PC-3 (cell line): ENCODE measurements around the gene YKT6.

Experiments used
- EZH2 ChIP-seq: fragments of 300-600 bp; sonication (generic); IDR thresholded peaks from one replicate; pipeline ENCODE4 v1.6.1; 2017; ENCODE audit warnings: antibody characterized with exemption, mild to moderate bottlenecking, low read length; ENCODE audit not compliant: unreplicated experiment
- EZH2phosphoT487 ChIP-seq: fragments of 300-600 bp; sonication (generic); IDR thresholded peaks from 2 replicates; pipeline ENCODE4 v1.6.1; 2018; ENCODE audit warnings: mild to moderate bottlenecking, antibody characterized with exemption, low read length, borderline replicate concordance
- TF ChIP-seq, protein P1 (sequence below): fragments of 300-600 bp; sonication (generic); conservative IDR thresholded peaks from 2 replicates; pipeline ENCODE4 v1.5.1; 2017; ENCODE audit warnings: antibody characterized with exemption, low read depth, mild to moderate bottlenecking, low read length

DNA sequence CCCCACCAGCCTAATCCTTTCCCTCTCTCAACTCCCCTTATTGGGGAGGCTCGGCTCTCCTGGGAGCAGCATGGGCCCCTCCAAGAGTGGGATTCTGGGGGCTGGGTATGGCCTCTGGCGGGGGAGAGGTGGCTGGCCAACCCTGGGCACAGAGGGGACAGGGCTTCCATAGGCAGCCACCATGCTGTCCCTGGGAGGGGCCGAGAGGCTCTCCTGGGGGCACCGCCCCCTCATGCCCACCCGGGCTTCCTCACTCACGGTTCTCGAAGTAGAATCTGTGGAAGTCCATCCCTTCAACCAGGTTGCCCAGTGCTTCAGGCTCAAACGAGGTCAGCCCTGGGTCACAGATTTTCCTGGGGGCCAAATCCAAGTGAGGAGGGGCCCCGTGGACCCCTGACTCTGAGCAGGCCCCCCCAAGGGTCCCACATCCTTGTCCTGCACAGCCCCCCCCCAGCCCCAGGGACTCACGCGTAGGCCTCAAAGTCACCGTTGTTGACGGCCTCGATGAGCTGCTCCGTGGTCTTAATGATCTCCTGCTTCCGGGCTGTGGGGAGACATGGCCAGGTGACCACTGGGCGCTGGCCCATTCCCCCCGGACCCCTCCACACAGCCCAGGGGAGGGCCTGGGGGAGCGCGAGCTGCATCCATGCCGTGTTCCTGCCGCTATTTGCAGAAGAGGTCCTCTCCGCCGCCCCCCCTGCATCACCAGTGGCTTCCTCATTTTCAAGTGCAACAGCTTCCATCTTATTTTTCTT lies 19.8 kb downstream of the YKT6 start:
- TF ChIP-seq, protein P1, sequence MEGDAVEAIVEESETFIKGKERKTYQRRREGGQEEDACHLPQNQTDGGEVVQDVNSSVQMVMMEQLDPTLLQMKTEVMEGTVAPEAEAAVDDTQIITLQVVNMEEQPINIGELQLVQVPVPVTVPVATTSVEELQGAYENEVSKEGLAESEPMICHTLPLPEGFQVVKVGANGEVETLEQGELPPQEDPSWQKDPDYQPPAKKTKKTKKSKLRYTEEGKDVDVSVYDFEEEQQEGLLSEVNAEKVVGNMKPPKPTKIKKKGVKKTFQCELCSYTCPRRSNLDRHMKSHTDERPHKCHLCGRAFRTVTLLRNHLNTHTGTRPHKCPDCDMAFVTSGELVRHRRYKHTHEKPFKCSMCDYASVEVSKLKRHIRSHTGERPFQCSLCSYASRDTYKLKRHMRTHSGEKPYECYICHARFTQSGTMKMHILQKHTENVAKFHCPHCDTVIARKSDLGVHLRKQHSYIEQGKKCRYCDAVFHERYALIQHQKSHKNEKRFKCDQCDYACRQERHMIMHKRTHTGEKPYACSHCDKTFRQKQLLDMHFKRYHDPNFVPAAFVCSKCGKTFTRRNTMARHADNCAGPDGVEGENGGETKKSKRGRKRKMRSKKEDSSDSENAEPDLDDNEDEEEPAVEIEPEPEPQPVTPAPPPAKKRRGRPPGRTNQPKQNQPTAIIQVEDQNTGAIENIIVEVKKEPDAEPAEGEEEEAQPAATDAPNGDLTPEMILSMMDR = no peak
- TF ChIP-seq EZH2 (no peak), EZH2phosphoT487 (no peak)
